Measurements from ENCODE around the gene MYO1A.
"Not testable (repeated sequence)": the region's sequence is repeated elsewhere in the genome, so short reads cannot be mapped to it uniquely, and the experiment has no call there.

Gene MYO1A

DNA sequence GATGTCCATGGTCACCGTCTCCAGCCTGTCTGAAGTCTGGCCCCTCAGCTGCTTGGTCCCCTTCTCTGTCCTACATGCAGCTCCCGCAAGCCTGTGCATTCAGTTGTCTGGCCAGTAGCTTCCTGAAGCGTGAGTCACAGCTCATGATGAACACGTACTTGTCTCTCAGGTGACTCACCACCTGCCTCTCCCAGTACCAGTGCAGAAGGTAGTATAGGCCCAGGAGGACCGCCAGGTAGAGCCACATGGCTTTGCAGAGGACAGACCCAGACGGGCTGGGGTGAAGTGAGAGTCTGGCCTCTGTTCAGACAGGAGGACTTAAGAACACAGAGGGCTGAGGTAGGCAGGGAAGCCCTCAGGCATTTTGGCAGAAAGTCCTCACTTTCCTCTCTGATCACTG is 64.2 kb downstream of the MYO1A start:
- H3K4me2 ChIP-seq (ENCODE audit: insufficient read depth, low read length, poor library complexity, severe bottlenecking); H3K4ac ChIP-seq (ENCODE audit: low read length); H3K4me1 ChIP-seq (ENCODE audit: control insufficient read depth in 2 of 2, insufficient read depth in 1 of 2, low read depth in 1 of 2, low read length in 2 of 2); H4K8ac ChIP-seq (ENCODE audit: low read depth, low read length); H3K9ac ChIP-seq (ENCODE audit: low read depth, low read length, poor library complexity); DNase-seq (ENCODE audit: low spot score); H3K23ac ChIP-seq (ENCODE audit: low read depth, low read length, poor library complexity); H3K36me3 ChIP-seq (replicated peaks in 1 of 2; ENCODE audit: control insufficient read depth in 2 of 2, insufficient read depth in 2 of 2, low read length in 2 of 2); H2BK5ac ChIP-seq (ENCODE audit: low read length); H3K27ac ChIP-seq (replicated peaks; ENCODE audit: low read length); H3K27me3 ChIP-seq (ENCODE audit: control insufficient read depth in 3 of 3, insufficient read depth in 3 of 3, low read depth in 1 of 3, low read length in 3 of 3); H3K14ac ChIP-seq (ENCODE audit: low read length); H4K91ac ChIP-seq (ENCODE audit: low read depth, low read length, poor library complexity); H3K9me3 ChIP-seq (replicated peaks in 1 of 2; ENCODE audit: control insufficient read depth in 2 of 2, insufficient read depth in 1 of 2, low read depth in 1 of 2, low read length in 2 of 2); H2BK12ac ChIP-seq (ENCODE audit: low read length); H3K4me3 ChIP-seq (ENCODE audit: low read length in 2 of 2); H2AK5ac ChIP-seq (ENCODE audit: low read depth, low read length); H3K18ac ChIP-seq (ENCODE audit: low read length); H2BK15ac ChIP-seq (ENCODE audit: low read length); H3K79me1 ChIP-seq (ENCODE audit: low read depth, low read length); H2BK120ac ChIP-seq (ENCODE audit: low read depth, low read length); H2AFZ ChIP-seq (ENCODE audit: low read length): not testable (repeated sequence)
- WGBS, 2 donors (ENCODE audit: extremely low coverage in 2 of 2, insufficient read length in 2 of 2, insufficient replicate concordance in 1 of 2), result no CpG with 5 or more reads among the region's 6 CpGs

DNA sequence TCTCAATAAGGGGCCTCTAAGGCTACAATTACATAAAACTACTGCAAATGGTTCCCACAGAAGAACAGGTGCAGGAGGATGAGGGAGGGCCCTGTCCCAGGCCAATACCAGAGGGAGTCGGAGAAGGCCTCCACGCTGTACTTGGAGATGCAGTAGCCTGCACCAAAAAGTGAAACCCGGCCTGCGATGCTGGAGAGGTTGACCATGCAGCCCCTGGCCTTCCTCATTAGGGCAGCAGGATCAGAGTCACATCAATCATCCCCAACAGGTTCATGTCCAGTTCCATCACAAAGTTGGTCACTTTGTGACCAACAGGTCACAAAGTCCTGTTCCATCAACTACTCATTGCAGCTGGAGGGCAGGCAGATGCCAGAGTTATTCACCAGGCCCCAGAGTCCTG is 66.5 kb downstream of the MYO1A start:
- no peak overlapping the region for H2BK15ac ChIP-seq (ENCODE audit: low read length)
- no CpG with 5 or more reads among the region's 4 CpGs for whole genome bisulfite sequencing, 2 donors (ENCODE audit: extremely low coverage in 2 of 2, insufficient read length in 2 of 2, insufficient replicate concordance in 1 of 2)
- no peak overlapping the region for H4K8ac ChIP-seq (ENCODE audit: low read depth, low read length)
- H3K18ac ChIP-seq (ENCODE audit: low read length), result no peak overlapping the region
- no peak overlapping the region for H4K91ac ChIP-seq (ENCODE audit: low read depth, low read length, poor library complexity)
- peaks cover 0 to 3% of the 10 kb centered on the region in 2 donors for H3K36me3 ChIP-seq (replicated peaks in 1 of 2; ENCODE audit: control insufficient read depth in 2 of 2, insufficient read depth in 2 of 2, low read length in 2 of 2)
- H2BK12ac ChIP-seq (ENCODE audit: low read length), result no peak overlapping the region
- H2AK5ac ChIP-seq (ENCODE audit: low read depth, low read length), result no peak overlapping the region
- no peak overlapping the region for H3K4me2 ChIP-seq (ENCODE audit: insufficient read depth, low read length, poor library complexity, severe bottlenecking)
- no peak overlapping the region for H2BK5ac ChIP-seq (ENCODE audit: low read length)
- H3K14ac ChIP-seq (ENCODE audit: low read length), result no peak overlapping the region
- no peak overlapping the region for H2AFZ ChIP-seq (ENCODE audit: low read length)
- no peak for DNase-seq (ENCODE audit: low spot score)
- no peak overlapping the region for H2BK120ac ChIP-seq (ENCODE audit: low read depth, low read length)
- H3K9me3 ChIP-seq (replicated peaks in 1 of 2; ENCODE audit: control insufficient read depth in 2 of 2, insufficient read depth in 1 of 2, low read depth in 1 of 2, low read length in 2 of 2), result no peaks in the 10 kb centered on the region
- no peaks in the 10 kb centered on the region for H3K79me1 ChIP-seq (ENCODE audit: low read depth, low read length)
- H3K4me3 ChIP-seq (ENCODE audit: low read length in 2 of 2), result no peak overlapping the region
- H3K9ac ChIP-seq (ENCODE audit: low read depth, low read length, poor library complexity), result no peak overlapping the region
- no peak overlapping the region for H3K23ac ChIP-seq (ENCODE audit: low read depth, low read length, poor library complexity)
- no peaks in the 10 kb centered on the region for H3K4me1 ChIP-seq (ENCODE audit: control insufficient read depth in 2 of 2, insufficient read depth in 1 of 2, low read depth in 1 of 2, low read length in 2 of 2)
- H3K27me3 ChIP-seq (ENCODE audit: control insufficient read depth in 3 of 3, insufficient read depth in 3 of 3, low read depth in 1 of 3, low read length in 3 of 3), result no peaks in the 10 kb centered on the region
- no peak overlapping the region for H3K4ac ChIP-seq (ENCODE audit: low read length)
- no peak overlapping the region for H3K27ac ChIP-seq (replicated peaks; ENCODE audit: low read length)

DNA sequence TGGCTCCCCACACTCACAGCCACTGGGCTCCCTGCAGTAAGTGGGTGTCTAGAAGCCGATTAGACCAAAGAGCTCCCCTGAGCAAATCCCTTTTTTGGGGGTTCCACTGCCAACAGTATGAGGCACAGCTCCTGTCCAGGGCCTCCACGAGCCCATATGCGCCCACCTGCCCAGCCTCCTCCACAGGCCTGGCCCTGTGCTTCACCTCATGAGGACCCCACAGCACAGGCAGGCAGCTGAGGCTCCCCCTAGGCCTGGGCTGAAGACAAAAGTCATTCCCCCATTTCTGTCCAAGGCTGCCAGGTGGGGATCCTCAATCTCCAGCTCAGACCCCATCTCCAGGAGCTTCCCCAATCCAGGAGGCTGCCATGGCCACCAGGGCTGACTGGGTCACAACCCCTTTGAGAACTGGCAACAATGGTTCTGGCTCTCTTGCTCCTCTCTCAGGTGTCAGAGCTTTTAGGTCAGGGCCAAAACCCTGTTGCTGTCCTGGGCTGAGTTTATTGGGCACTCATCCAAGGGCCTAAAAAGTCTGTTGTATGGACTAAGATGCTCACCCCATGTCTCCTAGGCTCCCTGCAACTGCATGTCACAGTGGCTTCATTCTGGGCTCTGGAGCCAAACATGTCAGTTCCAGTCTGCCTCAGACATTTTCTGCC is 67.2 kb downstream of the MYO1A start:
- not testable (repeated sequence) for H3K4me3 ChIP-seq (ENCODE audit: low read length in 2 of 2); DNase-seq (ENCODE audit: low spot score); H3K4ac ChIP-seq (ENCODE audit: low read length); H2AK5ac ChIP-seq (ENCODE audit: low read depth, low read length); H4K8ac ChIP-seq (ENCODE audit: low read depth, low read length); H2BK12ac ChIP-seq (ENCODE audit: low read length); H3K27ac ChIP-seq (replicated peaks; ENCODE audit: low read length); H3K4me2 ChIP-seq (ENCODE audit: insufficient read depth, low read length, poor library complexity, severe bottlenecking); H3K36me3 ChIP-seq (replicated peaks in 1 of 2; ENCODE audit: control insufficient read depth in 2 of 2, insufficient read depth in 2 of 2, low read length in 2 of 2); H2BK5ac ChIP-seq (ENCODE audit: low read length); H3K23ac ChIP-seq (ENCODE audit: low read depth, low read length, poor library complexity); H3K18ac ChIP-seq (ENCODE audit: low read length); H3K14ac ChIP-seq (ENCODE audit: low read length); H2BK15ac ChIP-seq (ENCODE audit: low read length); H3K4me1 ChIP-seq (ENCODE audit: control insufficient read depth in 2 of 2, insufficient read depth in 1 of 2, low read depth in 1 of 2, low read length in 2 of 2); H3K9me3 ChIP-seq (replicated peaks in 1 of 2; ENCODE audit: control insufficient read depth in 2 of 2, insufficient read depth in 1 of 2, low read depth in 1 of 2, low read length in 2 of 2); H2BK120ac ChIP-seq (ENCODE audit: low read depth, low read length); H3K9ac ChIP-seq (ENCODE audit: low read depth, low read length, poor library complexity); H3K27me3 ChIP-seq (ENCODE audit: control insufficient read depth in 3 of 3, insufficient read depth in 3 of 3, low read depth in 1 of 3, low read length in 3 of 3); H2AFZ ChIP-seq (ENCODE audit: low read length); H3K79me1 ChIP-seq (ENCODE audit: low read depth, low read length); H4K91ac ChIP-seq (ENCODE audit: low read depth, low read length, poor library complexity)
- no CpG with 5 or more reads among the region's 3 CpGs for WGBS, 2 donors (ENCODE audit: extremely low coverage in 2 of 2, insufficient read length in 2 of 2, insufficient replicate concordance in 1 of 2)

GRCh38 chr12:56980941-56981530 is 68.9 kb downstream of the MYO1A start:
- no peak overlapping the region for H2AK5ac ChIP-seq (ENCODE audit: low read depth, low read length)
- H3K36me3 ChIP-seq (replicated peaks in 1 of 2; ENCODE audit: control insufficient read depth in 2 of 2, insufficient read depth in 2 of 2, low read length in 2 of 2), result peaks cover 0 to 3% of the 10 kb centered on the region in 2 donors
- no peak overlapping the region for H2BK15ac ChIP-seq (ENCODE audit: low read length)
- no peak overlapping the region for H3K23ac ChIP-seq (ENCODE audit: low read depth, low read length, poor library complexity)
- H3K79me1 ChIP-seq (ENCODE audit: low read depth, low read length), result no peaks in the 10 kb centered on the region
- H3K27ac ChIP-seq (replicated peaks; ENCODE audit: low read length), result no peak overlapping the region
- DNase-seq (ENCODE audit: low spot score), result no peak
- H3K9ac ChIP-seq (ENCODE audit: low read depth, low read length, poor library complexity), result no peak overlapping the region
- no peak overlapping the region for H3K4me2 ChIP-seq (ENCODE audit: insufficient read depth, low read length, poor library complexity, severe bottlenecking)
- H3K9me3 ChIP-seq (replicated peaks in 1 of 2; ENCODE audit: control insufficient read depth in 2 of 2, insufficient read depth in 1 of 2, low read depth in 1 of 2, low read length in 2 of 2), result no peaks in the 10 kb centered on the region
- WGBS, 2 donors (ENCODE audit: extremely low coverage in 2 of 2, insufficient read length in 2 of 2, insufficient replicate concordance in 1 of 2), result no CpG with 5 or more reads among the region's 4 CpGs
- H2BK12ac ChIP-seq (ENCODE audit: low read length), result no peak overlapping the region
- peak overlapping the region; percentile 11 for H4K91ac ChIP-seq (ENCODE audit: low read depth, low read length, poor library complexity)
- no peak overlapping the region for H4K8ac ChIP-seq (ENCODE audit: low read depth, low read length)
- no peak overlapping the region for H2AFZ ChIP-seq (ENCODE audit: low read length)
- H3K4me3 ChIP-seq (ENCODE audit: low read length in 2 of 2), result no peak overlapping the region
- H3K27me3 ChIP-seq (ENCODE audit: control insufficient read depth in 3 of 3, insufficient read depth in 3 of 3, low read depth in 1 of 3, low read length in 3 of 3), result no peaks in the 10 kb centered on the region
- H3K18ac ChIP-seq (ENCODE audit: low read length), result no peak overlapping the region
- no peaks in the 10 kb centered on the region for H3K4me1 ChIP-seq (ENCODE audit: control insufficient read depth in 2 of 2, insufficient read depth in 1 of 2, low read depth in 1 of 2, low read length in 2 of 2)
- no peak overlapping the region for H3K4ac ChIP-seq (ENCODE audit: low read length)
- no peak overlapping the region for H2BK120ac ChIP-seq (ENCODE audit: low read depth, low read length)
- H2BK5ac ChIP-seq (ENCODE audit: low read length), result no peak overlapping the region
- no peak overlapping the region for H3K14ac ChIP-seq (ENCODE audit: low read length)

Measured in neuronal stem cell (in vitro differentiated cells).